ENCODE results near the gene EXOC2. TPM values are rescaled to one million over a fixed set of nuclear protein-coding genes. Genes with fewer than 3 reads are reported as not detected.

Gene EXOC2
- total RNA-seq, 1 experiment from 2014 or later = 67.3 TPM

- in situ Hi-C loops (cut with HindIII; ENCODE audit: low pct_unique_long_range_greater_than_20kb, low sequenced_read_pairs) = no loop called here
- no peak for DNase-seq (ENCODE audit: low read depth, low spot score)
Observed at GRCh38 chr6:502761-503160, 190.2 kb downstream of the EXOC2 start.

- no peak for DNase-seq (ENCODE audit: low read depth, low spot score)
Observed at GRCh38 chr6:501891-502601, 190.9 kb downstream of the EXOC2 start.

GRCh38 chr6:499617-500016, 193.3 kb downstream of the EXOC2 start:
- in situ Hi-C loops (cut with HindIII; ENCODE audit: low pct_unique_long_range_greater_than_20kb, low sequenced_read_pairs) = no loop called here
- DNase-seq (ENCODE audit: low read depth, low spot score) = no peak

More at GRCh38 chr6:501891-502601, 190.9 kb downstream of the EXOC2 start:
- in situ Hi-C loops (cut with HindIII; ENCODE audit: low pct_unique_long_range_greater_than_20kb, low sequenced_read_pairs) = no loop called here

- in situ Hi-C loops (cut with HindIII; ENCODE audit: low pct_unique_long_range_greater_than_20kb, low sequenced_read_pairs) = no loop called here
- DNase-seq (ENCODE audit: low read depth, low spot score) = no peak
Observed at GRCh38 chr6:498795-499231, 194.1 kb downstream of the EXOC2 start.

- no peak for DNase-seq (ENCODE audit: low read depth, low spot score)
- in situ Hi-C loops (cut with HindIII; ENCODE audit: low pct_unique_long_range_greater_than_20kb, low sequenced_read_pairs) = no loop called here
Observed at GRCh38 chr6:497258-497657, 195.7 kb downstream of the EXOC2 start.

- in situ Hi-C loops (cut with HindIII; ENCODE audit: low pct_unique_long_range_greater_than_20kb, low sequenced_read_pairs) = no loop called here
Observed at GRCh38 chr6:496649-497048, 196.3 kb downstream of the EXOC2 start.

GRCh38 chr6:494394-494793, 198.5 kb downstream of the EXOC2 start:
- no peak for DNase-seq (ENCODE audit: low read depth, low spot score)
- in situ Hi-C loops (cut with HindIII; ENCODE audit: low pct_unique_long_range_greater_than_20kb, low sequenced_read_pairs) = no loop called here

More at GRCh38 chr6:496649-497048, 196.3 kb downstream of the EXOC2 start:
- DNase-seq (ENCODE audit: low read depth, low spot score) = no peak

GRCh38 chr6:493840-494239, 199.1 kb downstream of the EXOC2 start:
- no peak for DNase-seq (ENCODE audit: low read depth, low spot score)
- in situ Hi-C loops (cut with HindIII; ENCODE audit: low pct_unique_long_range_greater_than_20kb, low sequenced_read_pairs) = no loop called here

- in situ Hi-C loops (cut with HindIII; ENCODE audit: low pct_unique_long_range_greater_than_20kb, low sequenced_read_pairs) = no loop called here
- no peak for DNase-seq (ENCODE audit: low read depth, low spot score)
Observed at GRCh38 chr6:492816-493414, 200.0 kb downstream of the EXOC2 start.

- DNase-seq (ENCODE audit: low read depth, low spot score) = no peak
- in situ Hi-C loops (cut with HindIII; ENCODE audit: low pct_unique_long_range_greater_than_20kb, low sequenced_read_pairs) = no loop called here
Observed at GRCh38 chr6:492178-492577, 200.8 kb downstream of the EXOC2 start.

GRCh38 chr6:491233-491632, 201.7 kb downstream of the EXOC2 start:
- DNase-seq (ENCODE audit: low read depth, low spot score) = no peak
- in situ Hi-C loops (cut with HindIII; ENCODE audit: low pct_unique_long_range_greater_than_20kb, low sequenced_read_pairs) = no loop called here

GRCh38 chr6:490251-491037, 202.5 kb downstream of the EXOC2 start:
- in situ Hi-C loops (cut with HindIII; ENCODE audit: low pct_unique_long_range_greater_than_20kb, low sequenced_read_pairs) = no loop called here
- no peak for DNase-seq (ENCODE audit: low read depth, low spot score)

GRCh38 chr6:489762-490161, 203.2 kb downstream of the EXOC2 start:
- no peak for DNase-seq (ENCODE audit: low read depth, low spot score)
- in situ Hi-C loops (cut with HindIII; ENCODE audit: low pct_unique_long_range_greater_than_20kb, low sequenced_read_pairs) = no loop called here

- in situ Hi-C loops (cut with HindIII; ENCODE audit: low pct_unique_long_range_greater_than_20kb, low sequenced_read_pairs) = no loop called here
- no peak for DNase-seq (ENCODE audit: low read depth, low spot score)
Observed at GRCh38 chr6:489001-489400, 203.9 kb downstream of the EXOC2 start.

- in situ Hi-C loops (cut with HindIII; ENCODE audit: low pct_unique_long_range_greater_than_20kb, low sequenced_read_pairs) = no loop called here
- DNase-seq (ENCODE audit: low read depth, low spot score) = peak; percentile 85
Observed at GRCh38 chr6:487956-488355, 205.0 kb downstream of the EXOC2 start.

- in situ Hi-C loops (cut with HindIII; ENCODE audit: low pct_unique_long_range_greater_than_20kb, low sequenced_read_pairs) = no loop called here
- no peak for DNase-seq (ENCODE audit: low read depth, low spot score)
Observed at GRCh38 chr6:485655-486170, 207.2 kb downstream of the EXOC2 start.

GRCh38 chr6:484746-485145, 208.2 kb downstream of the EXOC2 start:
- in situ Hi-C loops (cut with HindIII; ENCODE audit: low pct_unique_long_range_greater_than_20kb, low sequenced_read_pairs) = no loop called here
- no peak for DNase-seq (ENCODE audit: low read depth, low spot score)

GRCh38 chr6:484086-484745, 208.7 kb downstream of the EXOC2 start:
- DNase-seq (ENCODE audit: low read depth, low spot score) = peak; percentile 23
- in situ Hi-C loops (cut with HindIII; ENCODE audit: low pct_unique_long_range_greater_than_20kb, low sequenced_read_pairs) = no loop called here
